ENCODE data around the gene HMGCS2. TPM values are rescaled to one million over a fixed set of nuclear protein-coding genes. Genes with fewer than 3 reads are reported as not detected.

Gene HMGCS2
- polyA plus RNA-seq (2012; rRNA removed): not detected in 2 replicates
- not detected in 2 replicates for polyA plus RNA-seq (2012; cell fraction: cytosol; rRNA removed)
- polyA plus RNA-seq (2012; cell fraction: nucleus; rRNA removed): not detected in 2 replicates

- Histone ChIP-seq H2AFZ (ENCODE audit: low read depth) (no peak within 1 kb of the TSS), H3K9me2 (no peaks in the 10 kb centered on the region), H3K79me2 (ENCODE audit: insufficient read depth) (no peaks in the 10 kb centered on the region), H3K4me3 (ENCODE audit: low read depth in 2 of 2, low read length in 1 of 2) (no peak within 1 kb of the TSS), H3K9ac (no peak within 1 kb of the TSS), H3K27ac (ENCODE audit: low read depth in 2 of 2, low read length in 1 of 2) (no peak within 1 kb of the TSS), H3K4me1 (ENCODE audit: control insufficient read depth in 1 of 2, insufficient read depth in 2 of 2, low read depth in 1 of 2, low read length in 1 of 2) (peaks cover 5 to 18% of the 10 kb centered on the region in 2 experiments; a peak in 2 of 4 replicates), H3K9me3 (no peaks in the 10 kb centered on the region), H3F3A (replicated peaks; ENCODE audit: insufficient read depth) (no peaks in the 10 kb centered on the region), H4K20me1 (ENCODE audit: insufficient read depth) (no peaks in the 10 kb centered on the region), H3K27me3 (ENCODE audit: insufficient read depth) (no peaks in the 10 kb centered on the region), H3K36me3 (replicated peaks in 1 of 2; ENCODE audit: control insufficient read depth in 1 of 2, insufficient read depth in 2 of 2, low read length in 1 of 2) (no peaks in the 10 kb centered on the region), H3K4me2 (no peak within 1 kb of the TSS)
- ChIA-PET POLR2A (no interaction called here), CTCF (interaction anchor here (4.5 kb wide), 1 partner anchor 24 kb away, joined by 22 read pairs; no protein-coding TSS in a partner anchor)
- DNase-seq: no peak
- TF ChIP-seq NRF1 (IDR thresholded peaks at IDR 0.05; ENCODE audit: low read depth, low read length): no peak
- no peak for TF ChIP-seq MXI1 (IDR thresholded peaks at IDR 0.05; ENCODE audit: low read depth, low read length)
- no peak for TF ChIP-seq RFX5 (IDR thresholded peaks at IDR 0.05; ENCODE audit: low read length)
- TF ChIP-seq EP300 (IDR thresholded peaks at IDR 0.05; ENCODE audit: borderline replicate concordance in 1 of 2, low read depth in 1 of 2, low read length in 1 of 2): no peak
- TF ChIP-seq, protein P1, sequence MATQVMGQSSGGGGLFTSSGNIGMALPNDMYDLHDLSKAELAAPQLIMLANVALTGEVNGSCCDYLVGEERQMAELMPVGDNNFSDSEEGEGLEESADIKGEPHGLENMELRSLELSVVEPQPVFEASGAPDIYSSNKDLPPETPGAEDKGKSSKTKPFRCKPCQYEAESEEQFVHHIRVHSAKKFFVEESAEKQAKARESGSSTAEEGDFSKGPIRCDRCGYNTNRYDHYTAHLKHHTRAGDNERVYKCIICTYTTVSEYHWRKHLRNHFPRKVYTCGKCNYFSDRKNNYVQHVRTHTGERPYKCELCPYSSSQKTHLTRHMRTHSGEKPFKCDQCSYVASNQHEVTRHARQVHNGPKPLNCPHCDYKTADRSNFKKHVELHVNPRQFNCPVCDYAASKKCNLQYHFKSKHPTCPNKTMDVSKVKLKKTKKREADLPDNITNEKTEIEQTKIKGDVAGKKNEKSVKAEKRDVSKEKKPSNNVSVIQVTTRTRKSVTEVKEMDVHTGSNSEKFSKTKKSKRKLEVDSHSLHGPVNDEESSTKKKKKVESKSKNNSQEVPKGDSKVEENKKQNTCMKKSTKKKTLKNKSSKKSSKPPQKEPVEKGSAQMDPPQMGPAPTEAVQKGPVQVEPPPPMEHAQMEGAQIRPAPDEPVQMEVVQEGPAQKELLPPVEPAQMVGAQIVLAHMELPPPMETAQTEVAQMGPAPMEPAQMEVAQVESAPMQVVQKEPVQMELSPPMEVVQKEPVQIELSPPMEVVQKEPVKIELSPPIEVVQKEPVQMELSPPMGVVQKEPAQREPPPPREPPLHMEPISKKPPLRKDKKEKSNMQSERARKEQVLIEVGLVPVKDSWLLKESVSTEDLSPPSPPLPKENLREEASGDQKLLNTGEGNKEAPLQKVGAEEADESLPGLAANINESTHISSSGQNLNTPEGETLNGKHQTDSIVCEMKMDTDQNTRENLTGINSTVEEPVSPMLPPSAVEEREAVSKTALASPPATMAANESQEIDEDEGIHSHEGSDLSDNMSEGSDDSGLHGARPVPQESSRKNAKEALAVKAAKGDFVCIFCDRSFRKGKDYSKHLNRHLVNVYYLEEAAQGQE (IDR thresholded peaks at IDR 0.05; ENCODE audit: low read depth, low read length): no peak
- TF ChIP-seq RXRA (IDR thresholded peaks at IDR 0.05; ENCODE audit: borderline replicate concordance, low read depth): no peak
- no peak for TF ChIP-seq YY1 (IDR thresholded peaks at IDR 0.05; ENCODE audit: low read depth)
- TF ChIP-seq, protein P2, sequence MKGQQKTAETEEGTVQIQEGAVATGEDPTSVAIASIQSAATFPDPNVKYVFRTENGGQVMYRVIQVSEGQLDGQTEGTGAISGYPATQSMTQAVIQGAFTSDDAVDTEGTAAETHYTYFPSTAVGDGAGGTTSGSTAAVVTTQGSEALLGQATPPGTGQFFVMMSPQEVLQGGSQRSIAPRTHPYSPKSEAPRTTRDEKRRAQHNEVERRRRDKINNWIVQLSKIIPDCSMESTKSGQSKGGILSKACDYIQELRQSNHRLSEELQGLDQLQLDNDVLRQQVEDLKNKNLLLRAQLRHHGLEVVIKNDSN (IDR thresholded peaks at IDR 0.05; ENCODE audit: borderline replicate concordance, low read depth): no peak
- TF ChIP-seq EZH2phosphoT487 (IDR thresholded peaks at IDR 0.05; ENCODE audit: borderline replicate concordance, low read depth): no peak
- no peak for TF ChIP-seq ELF1 (IDR thresholded peaks at IDR 0.05)
- no peak for TF ChIP-seq POLR2AphosphoS5 (IDR thresholded peaks at IDR 0.05; ENCODE audit: low read depth, low read length)
- TF ChIP-seq USF2 (IDR thresholded peaks at IDR 0.05; ENCODE audit: borderline replicate concordance, low read depth, low read length): no peak
- TF ChIP-seq FOXJ3 (CRISPR knock-in tag; IDR thresholded peaks at IDR 0.05): no peak
- no peak for TF ChIP-seq TAF1 (IDR thresholded peaks at IDR 0.05; ENCODE audit: borderline replicate concordance, low read depth, low read length)
- 73% methylated on average over 3 of the region's 8 CpGs for WGBS (ENCODE audit: low lambda C conversion rate)
Measured at GRCh38 chr1:119768778-119769177, at the start of gene HMGCS2. Gene HMGCS2 (minus strand): TSS chr1:119768905. CDS start chr1:119768844, 61 bp downstream.

Data from SK-N-SH (cell line).